Stimulated activated CD8-positive, alpha-beta memory T cell treated with anti-CD3 and anti-CD28 coated beads, Interleukin-4, amount 100 ng/mL, for 4 hours (primary cell): ENCODE data around the gene FBL.
A peak's percentile ranks its signal among the peaks of the same experiment; 100 is the strongest.
"Not testable (repeated sequence)": the region's sequence is repeated elsewhere in the genome, so short reads cannot be mapped to it uniquely, and the experiment has no call there.

Source experiments
- DNase-seq, 2 donors: peaks; one replicate each; pipeline ENCODE4 v3.0.0-alpha.2; 2020; ENCODE audit warnings: low read depth in 2 of 2, low spot score in 1 of 2

FBL gene

DNA sequence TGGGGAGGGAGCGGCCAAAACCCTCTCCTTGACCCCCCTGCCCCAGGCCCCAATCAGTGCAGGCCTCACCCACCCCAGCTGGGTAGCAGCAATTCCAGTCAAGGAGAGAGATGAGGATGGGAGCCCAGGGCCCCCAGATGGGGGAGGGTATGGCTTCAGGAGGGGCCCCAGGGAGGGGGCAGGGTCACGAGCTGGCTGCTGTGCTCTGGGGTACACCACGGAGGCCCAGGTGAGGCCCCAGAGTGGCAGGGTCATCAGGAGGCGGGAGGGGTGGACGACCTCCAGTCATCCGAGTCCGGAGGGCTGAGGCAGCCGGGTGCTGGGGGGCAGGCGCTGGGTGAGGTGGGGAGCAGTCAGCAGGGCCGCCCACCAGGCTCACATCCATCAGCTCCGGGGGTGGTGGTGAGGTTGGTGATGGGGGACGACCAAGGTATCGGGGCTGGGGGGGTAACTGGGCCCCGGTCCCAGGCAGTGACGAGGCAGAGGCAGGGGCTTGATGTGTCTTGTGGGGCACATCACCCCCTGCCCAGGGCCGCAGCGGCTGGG is 20.6 kb downstream of the FBL start:
- no peak for DNase-seq

DNA sequence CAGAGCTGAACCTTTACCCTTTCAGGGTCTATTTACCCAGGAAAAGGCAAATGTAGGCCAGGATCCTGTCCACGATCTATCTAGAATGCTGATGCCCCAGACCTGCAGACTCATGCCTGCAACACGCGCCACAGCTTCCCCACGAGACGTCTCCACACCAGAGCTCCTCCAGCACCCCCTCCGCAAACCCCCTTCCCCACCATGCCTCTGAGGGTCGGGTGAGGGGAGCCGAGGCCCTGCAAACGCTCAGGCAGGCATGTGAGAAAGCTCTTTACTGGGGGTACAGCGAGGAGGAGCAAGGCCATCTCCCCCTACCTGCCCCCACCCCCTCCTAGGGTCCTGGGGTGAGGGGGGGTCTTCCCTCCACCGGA is 21.1 kb downstream of the FBL start:
- DNase-seq, result no peak

DNA sequence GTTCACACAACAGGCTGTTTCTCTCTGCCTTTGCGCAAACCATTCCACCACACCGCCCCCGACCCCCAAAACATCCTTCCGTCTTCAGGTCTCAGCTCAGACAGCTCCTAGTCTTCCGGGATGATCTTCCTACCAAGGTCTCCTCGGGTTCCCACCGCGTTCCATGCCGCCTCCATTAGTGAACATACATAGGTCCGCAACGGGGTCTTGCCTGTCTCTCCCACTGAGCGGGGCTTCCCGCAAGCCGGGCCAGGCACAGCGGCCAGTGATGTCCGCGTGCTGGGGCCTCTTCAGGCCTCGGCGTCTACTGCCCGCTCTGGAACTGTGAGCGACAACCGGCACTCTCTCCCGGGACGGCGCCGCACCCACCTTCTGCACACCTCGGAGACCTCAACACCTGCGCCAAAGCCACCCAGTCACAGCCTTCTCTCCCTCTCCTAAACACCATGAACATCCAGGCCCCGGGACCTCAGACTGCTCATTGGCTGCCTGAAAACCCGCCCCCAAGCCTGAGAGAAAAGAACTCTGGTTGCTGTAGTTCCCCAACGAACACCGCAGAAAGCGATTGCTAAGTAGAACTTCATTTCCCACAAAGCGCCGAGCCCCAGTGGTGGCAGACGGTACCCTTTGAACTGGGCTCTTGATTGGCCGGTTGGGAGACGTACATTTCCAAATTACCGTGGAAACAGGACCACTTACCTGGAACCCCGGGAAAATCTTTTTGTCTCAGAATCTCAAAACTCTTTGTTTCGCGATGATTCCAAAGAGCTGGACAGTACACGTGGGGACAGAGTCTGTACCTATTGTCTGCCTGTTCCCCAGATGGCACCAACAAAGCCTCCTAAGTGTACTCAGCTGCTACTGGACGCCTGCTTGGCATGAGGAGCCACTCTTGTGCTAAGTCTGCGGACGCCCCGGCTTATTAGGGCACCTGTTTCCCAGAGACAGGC is 21.8 kb downstream of the FBL start:
- DNase-seq, result peak; percentile 66 to 72

DNA sequence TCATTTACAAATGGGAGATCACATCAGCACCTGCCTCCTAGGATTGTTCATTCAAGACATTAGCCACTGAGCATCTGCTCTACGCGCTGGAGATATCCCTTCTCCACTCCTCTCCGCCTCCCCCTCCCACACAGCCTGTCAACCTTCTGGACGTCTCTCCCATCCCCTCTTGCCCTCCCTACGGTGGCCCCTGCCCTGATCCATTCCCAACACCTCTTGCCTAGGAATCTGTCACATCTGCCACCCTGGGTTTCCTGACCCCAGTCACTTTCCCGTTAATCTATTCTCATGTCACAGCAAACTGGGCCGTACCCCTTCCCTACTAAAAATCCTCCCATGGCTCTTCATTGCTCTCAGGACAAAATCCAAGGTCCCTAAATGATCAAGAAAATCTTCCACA is 22.5 kb downstream of the FBL start:
- DNase-seq, result no peak

DNA sequence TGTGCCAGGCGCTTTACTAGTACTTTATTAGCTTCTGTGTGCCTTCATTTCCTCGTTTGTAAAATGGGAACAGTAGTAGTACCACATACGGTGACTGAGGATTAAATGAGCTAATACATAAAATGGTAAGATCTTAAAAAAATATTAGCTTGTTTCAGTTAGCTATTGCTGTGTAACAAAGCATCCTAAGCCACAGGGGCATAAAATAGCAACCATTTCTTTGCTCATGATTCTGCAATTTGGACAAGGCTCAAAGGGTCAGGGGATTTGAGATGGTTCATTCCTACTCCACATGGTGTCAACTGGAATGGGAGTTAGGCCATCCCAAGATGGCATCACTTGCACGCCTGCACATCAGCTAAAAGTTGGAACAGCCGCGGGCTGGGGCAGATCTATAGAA is 25.5 kb downstream of the FBL start:
- DNase-seq, result no peak

DNA sequence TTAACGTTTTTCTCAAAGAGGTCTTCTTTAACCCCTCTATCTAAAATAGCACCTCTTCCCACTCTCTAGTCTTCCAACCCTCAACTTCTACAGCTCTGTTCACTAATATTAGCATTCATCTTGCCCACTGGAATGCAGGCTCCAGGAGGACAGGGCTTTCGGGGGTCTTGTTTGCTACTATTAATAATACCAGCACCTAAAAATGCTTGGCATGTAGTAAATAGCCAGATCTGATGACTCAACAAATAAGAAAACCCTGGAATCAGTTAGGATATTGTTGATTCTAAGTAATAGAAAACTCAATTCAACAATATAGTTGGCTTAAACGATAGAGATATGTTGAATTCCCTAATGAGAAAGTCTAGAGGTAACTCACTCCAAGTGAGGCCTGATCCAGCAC is 26.4 kb downstream of the FBL start:
- DNase-seq, result no peak

DNA sequence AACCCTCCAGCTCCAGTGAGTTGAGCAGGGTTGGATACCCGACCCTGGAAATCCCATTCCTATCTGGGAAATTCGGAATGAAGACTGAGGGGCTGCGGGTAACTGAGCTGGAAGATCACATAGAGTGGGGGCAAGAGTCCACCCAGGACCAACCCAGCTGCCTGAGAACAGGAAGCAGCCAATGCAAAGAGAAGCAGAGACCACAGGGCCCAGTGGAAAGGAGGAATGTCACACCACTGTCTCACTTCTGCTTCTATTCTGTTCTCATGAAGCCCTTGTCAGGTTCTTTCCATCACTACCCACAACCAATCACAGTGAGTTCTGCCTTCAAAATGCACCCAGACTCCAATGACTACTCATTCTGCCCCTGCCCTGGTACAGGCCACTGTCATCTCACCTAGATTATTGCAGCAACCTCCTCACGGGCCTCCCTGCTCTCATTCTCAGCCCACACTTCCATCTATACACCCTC is 27.5 kb downstream of the FBL start:
- DNase-seq, result no peak

DNA sequence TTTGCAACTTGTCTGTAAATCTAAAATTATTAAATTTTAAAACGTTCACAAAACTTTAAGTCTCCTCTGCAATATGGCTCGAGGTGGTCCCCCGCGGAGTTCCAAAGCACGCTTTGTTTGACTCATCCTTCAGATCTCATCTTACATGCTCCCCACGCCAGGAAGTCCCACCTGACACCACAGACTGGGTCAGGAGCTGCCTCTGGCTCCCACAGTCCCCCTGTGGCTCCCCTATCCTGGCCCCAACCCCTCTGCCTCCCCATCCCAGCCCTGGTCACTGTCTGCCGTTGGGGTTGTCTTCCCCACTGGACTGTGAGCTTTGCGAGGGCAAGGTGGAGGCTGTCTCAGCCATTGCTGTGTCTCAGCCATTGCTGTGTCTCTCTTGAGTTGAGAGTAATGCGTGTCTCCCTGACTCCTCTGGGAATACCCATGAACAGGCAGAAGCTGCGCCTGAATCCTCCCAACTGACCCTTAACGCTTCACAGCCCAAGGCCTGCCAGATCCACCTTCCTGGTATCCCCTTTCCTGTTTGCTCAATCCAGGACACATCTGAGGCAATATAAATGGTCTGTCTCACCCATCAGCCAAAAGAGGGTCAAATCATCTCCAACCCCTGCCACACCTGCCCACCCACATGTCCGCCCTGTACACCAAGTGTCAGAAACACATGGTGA is 28.2 kb downstream of the FBL start:
- no peak for DNase-seq

DNA sequence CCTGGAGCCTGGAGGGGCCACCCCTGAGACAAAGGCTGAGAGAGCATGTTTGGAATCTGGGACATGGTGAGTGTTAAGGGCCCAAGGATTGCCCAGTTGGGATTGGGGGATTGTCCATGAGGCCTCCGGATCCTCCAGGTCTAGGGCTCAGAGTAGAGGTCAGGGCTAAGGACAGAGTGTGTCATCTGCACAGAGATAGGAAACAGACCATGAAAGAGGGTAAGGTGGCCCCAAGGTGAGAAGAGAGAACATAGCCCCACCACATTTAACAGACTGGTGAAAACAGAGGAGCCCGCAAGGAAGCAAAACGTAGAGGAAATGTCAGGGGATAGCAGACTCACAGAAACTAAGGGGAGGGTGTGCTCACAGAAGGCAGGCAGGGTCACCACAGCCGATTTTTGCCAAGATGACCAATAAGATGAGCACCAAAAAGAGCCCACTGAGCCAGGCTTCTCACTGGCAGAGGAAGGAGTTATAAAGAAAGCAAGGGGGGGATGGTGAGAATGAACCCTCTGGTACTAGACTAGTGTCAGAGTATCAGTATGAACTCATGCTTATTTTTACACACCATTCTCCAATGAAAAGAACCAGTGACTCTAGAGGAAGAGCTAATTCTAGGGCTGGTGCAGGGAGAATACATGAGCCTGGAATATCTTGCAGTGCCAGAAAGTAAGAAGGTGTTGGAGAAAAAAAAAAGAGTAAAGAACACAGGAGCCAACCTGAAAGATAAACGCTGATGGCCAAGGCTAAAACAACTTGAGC is 29.7 kb downstream of the FBL start:
- no peak for DNase-seq

DNA sequence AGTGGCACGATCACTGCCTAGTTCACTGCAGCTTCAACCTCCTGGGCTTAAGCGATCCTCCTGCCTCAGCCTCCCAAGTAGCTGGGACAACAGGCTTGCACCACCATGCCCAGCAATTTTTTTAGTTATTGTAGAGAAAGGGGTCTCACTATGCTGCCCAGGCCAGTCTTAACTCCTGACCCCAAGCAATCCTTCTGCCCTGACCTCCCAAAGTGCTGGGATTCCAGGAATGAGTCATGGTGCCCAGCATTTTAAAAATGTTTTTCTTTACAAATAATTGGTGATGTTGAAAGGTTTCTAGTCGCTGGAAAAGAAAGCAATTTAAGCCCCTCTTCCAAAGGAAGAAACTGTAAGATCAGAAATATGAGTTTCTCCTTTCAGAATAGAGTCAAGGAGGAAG is 31.6 kb downstream of the FBL start:
- no peak for DNase-seq

DNA sequence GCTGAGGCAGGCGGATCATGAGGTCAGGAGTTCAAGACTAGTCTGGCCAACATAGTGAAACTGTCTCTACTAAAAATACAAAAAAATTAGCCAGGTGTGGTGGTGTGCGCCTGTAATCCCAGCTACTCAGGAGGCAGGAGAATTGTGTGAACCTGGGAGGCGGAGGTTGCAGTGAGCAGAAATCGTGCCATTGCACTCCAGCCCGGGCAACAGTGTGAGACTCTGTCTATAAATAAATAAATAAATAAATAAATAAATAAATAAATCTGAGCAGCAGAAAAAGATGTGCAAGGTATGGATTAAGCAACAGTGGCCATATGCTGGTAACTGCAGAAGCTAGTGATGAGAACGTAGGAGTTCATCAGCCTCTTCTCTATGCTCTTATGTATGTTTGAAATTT is 32.1 kb downstream of the FBL start:
- not testable (repeated sequence) for DNase-seq

DNA sequence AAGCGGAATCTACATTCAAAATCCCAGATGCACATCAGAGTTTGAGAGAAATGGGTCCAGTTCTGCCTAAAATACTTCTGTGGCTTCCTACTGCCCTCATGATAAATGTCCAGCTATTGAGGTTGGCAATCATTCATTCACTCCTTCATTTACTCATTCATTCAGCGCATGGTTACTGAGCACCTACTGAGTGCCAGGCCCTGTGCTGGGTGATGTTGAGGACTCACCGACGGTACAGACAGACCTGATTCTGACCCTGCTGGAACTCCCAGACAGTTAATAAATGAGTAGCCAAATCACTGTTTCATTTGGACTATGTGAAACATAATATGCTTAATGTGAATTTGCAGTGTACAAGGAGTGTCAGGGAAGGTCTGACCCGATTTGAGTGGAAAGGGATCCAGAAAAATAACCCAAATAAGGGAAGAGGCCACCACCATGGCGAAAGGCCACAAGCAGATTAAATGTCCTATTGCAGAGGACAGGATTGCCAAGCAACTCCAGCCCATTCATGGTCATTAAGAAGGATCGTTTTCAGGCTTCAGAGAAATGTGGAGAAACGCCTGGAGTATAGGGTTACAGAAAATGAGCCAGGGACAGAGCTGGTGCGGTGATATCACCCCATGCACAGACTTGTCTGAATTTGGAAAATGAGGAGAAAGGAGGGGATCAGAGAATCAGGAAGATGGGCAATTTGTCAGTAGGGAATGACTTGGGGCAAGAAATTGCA is 32.8 kb downstream of the FBL start:
- DNase-seq, result no peak

DNA sequence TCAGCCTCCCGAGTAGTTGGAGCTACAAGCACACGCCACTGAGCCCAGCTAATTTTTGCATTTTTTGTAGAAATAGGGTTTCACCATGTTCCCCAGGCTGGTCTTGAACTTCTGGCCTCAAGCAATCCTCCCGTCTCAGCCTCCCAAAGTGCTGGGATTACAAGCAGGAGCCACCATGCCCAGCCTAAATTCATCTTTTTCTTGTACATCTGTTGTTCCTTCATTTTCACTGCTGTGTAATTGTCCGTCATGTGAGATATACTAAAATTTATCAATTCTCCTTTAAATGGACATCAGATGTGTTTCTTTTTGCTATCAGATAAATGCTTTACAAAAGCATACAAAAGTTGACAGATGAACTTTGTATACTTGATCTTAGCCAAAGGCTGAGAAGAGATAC is 35.1 kb downstream of the FBL start:
- DNase-seq, result no peak

DNA sequence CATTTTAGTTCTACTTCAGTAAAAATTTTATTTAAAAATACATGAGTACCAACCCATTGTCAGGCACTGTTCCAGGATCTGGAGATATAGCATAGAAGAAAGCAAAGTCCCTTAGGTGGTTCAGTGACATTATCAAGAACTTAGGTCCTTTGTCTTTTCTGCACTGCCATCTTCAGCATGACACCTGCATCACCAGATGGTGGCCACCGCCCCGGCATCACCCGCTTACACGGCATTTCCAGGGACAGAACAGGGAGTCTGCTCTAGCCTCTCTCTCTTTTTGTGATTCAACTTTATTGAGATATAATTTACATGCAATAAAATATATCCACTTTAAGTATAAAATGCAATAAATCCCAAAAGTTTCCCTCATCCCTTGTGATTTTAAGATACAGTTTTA is 35.8 kb downstream of the FBL start:
- DNase-seq, result no peak

DNA sequence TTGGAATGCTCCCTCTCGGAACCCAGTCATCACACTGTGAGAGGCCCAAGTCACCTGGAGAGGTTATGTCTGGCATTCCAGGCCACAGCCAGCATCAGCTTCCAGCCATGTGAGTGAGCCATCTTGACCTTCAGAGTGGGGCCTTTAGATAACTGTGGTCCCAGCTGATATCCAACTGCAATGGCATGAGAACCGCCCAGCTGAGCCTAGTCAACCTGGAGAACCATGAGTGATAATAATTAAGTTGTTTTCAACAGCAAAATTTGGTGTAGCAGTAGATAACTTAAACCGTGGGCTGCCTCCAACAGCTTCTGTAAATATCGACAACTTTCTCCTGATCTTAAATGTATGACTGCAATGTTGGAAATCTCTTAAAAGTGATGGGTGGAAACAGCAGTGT is 36.8 kb downstream of the FBL start:
- DNase-seq, result no peak

DNA sequence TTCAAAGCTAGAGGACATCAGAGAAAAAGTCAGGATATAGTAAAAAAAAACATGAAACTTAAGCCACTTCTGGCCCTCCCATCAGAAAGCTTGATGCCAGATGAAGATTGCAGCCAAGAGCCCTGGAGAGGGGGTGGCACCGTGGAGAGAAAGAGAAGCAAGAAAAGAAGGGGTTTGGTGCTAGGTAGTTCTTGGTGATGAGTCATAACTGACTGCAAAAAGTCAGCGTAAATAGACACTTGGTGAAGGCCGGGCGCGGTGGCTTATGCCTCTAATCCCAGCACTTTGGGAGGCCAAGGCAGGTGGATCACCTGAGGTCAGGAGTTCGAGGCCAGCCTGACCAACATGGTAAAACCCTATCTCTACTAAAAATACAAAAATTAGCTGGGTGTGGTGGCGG is 37.5 kb downstream of the FBL start:
- not testable (repeated sequence) for DNase-seq

DNA sequence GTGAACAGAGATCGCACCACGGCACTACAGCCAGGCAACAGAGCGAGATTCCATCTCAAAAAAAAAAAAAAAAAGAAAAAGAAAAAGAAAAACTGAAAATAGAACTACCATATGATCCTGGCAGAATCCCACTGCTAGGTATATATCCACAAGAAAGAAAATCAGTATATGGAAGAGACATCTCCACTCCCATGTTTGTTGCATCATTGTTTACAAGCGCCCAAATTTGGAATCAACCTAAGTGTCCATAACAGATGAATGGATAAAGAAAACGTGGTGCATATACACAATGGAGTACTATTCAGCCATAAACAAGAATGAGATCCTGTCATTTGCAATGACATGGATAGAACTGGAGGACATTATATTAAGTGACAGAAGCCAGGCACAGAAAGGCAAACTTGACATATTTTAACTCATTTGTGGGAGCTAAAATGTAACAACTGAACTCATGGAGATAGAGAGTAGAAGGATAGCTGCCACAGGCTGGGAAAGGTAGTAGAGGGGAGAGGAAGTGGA is 38.3 kb downstream of the FBL start:
- DNase-seq, result no peak

DNA sequence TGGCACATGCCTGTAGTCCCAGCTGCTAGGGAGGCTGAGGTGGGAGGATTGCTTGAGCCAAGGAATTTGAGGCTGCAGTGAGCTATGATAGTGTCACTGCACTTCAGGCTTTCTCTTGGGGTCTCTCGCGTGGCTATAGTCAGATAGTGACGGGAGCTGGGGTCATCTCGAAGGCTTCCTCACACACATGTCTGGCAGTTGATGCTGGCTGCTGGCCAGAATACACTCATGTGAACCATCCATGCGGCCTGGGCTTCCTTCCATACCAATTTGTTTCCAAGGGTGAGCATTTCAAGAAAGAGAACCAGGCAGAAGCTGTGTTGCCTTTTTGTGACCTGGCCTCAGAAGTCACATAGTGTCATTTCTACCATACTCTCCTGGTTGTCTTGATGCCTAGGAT is 41.1 kb downstream of the FBL start:
- DNase-seq, result no peak

DNA sequence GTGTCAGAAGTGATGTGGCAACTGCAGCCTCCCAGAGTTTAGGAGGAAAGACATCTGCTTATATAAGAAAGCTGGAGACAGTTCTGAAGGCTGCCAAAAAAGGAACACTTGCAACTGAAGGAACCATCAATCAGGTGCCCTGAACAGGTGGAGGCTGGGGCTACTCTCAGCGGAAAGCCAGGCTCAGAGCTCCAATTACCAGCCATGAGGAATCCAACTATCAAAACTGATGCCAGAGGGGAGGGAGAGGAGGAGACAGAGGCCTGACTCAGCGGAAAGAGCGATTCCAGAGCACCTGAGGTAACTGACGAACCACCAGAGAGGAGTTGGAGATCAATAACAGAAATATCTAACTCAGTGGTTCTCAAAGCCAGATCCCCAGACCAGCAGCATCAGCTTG is 43.2 kb downstream of the FBL start:
- DNase-seq, result no peak

DNA sequence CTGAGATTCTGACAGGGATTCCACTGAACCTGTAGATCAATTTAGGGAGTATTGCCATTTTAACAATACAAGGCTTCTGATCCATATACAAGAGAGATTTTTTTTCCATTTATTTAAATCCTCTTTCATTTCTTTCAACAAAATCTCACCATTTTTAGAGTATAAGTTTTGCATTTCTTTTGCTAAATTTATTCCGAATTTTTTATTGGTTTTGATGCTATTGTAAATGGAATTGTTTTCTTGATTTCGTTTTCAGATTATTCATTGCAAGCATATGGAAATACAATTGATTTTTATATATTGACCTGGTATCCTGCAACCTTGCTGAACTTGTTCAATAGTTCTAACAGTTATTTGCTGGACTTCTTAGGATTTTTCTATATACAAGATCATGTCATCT is 49.1 kb downstream of the FBL start:
- no peak for DNase-seq
